ENCODE measurements around the gene ALKBH2. TPM values are rescaled to one million over a fixed set of nuclear protein-coding genes. Genes with fewer than 3 reads are reported as not detected.
A peak's percentile ranks its signal among the peaks of the same experiment; 100 is the strongest.

ALKBH2 gene
- total and polyA plus RNA-seq, 2 of the 8 experiments (the other 6 are each of a cell fraction or from before 2014, with no cell fraction given) = 19.1 to 22.5 TPM

DNA sequence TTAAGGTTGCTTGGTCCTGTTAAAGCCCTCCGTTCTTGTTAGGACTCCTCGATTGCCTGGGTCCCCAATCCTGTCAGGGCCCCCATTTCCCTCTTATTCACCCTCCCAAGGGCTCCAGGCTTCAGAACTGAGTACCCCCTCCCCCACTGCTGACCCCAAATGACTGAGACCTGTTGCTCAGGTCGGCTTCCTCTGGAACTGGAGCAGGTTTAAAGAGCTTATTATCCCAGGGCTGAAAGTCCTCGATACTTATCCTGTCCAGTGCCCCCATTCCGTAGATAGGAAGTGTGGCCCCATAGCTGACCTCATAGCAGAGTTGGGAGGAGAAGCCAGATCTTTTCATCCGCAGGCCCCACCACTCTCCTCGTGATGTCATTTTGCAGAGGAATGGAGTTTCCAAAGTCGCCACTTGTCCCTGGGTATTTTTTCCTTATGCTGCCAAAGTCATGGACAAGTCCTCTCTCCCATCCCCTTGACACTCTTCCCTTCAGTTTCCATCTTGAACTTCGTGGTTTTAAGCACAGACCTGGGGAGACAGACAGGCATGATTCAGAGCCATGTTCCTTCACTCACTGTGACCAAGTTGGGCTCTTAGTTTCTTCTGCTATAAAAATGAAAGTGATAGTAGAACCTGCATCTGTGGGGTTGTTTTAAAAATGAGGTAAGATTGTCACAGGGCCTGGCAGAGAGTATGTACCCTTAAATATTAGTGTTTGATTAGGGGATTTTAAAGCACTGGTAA, 39.7 kb downstream of the ALKBH2 start:
- Histone ChIP-seq H2AK5ac (ENCODE audit: low read depth, low read length) (no peak overlapping the region), H2BK120ac (replicated peaks; ENCODE audit: low read depth, low read length) (no peak overlapping the region), H3K36me3 (ENCODE audit: control insufficient read depth in 2 of 4, insufficient read depth in 4 of 4, low read length in 3 of 4) (no peaks in the 10 kb centered on the region), H2BK5ac (ENCODE audit: low read depth, low read length) (no peak overlapping the region), H4K91ac (replicated peaks; ENCODE audit: insufficient read length, low read length) (no peak overlapping the region), H3K9me3 (ENCODE audit: insufficient read depth in 2 of 2, low read depth in 1 of 2, low read length in 1 of 2) (no peaks in the 10 kb centered on the region), H3K23ac (ENCODE audit: insufficient read length) (no peak overlapping the region), H2BK20ac (ENCODE audit: low read length) (no peak overlapping the region), H3K14ac (ENCODE audit: insufficient read length) (no peak overlapping the region), H2AFZ (ENCODE audit: low read length) (0 out of 2 replicates have a peak overlapping the region, but pooled peaks have one; percentile 63), H3K27ac (ENCODE audit: low read depth, low read length) (no peak overlapping the region), H3K79me2 (ENCODE audit: control insufficient read depth in 1 of 2, insufficient read depth in 2 of 2, low read length in 2 of 2) (no peaks in the 10 kb centered on the region), H3K4me2 (ENCODE audit: insufficient read depth in 1 of 2, low read depth in 2 of 2, low read length in 2 of 2) (peak overlapping the region; percentile 91), H3K4me3 (ENCODE audit: extremely low read depth in 1 of 4, insufficient read depth in 2 of 4, low read depth in 3 of 4, low read length in 4 of 4) (peak overlapping the region; percentile 78 to 95 (median 88); a peak in 7 of 8 replicates), H3K56ac (replicated peaks; ENCODE audit: insufficient read length, low read depth, low read length) (no peak overlapping the region), H3K4ac (replicated peaks; ENCODE audit: insufficient read length, low read depth, low read length) (no peak overlapping the region), H3K79me1 (ENCODE audit: low read depth, low read length) (no peaks in the 10 kb centered on the region), H4K20me1 (replicated peaks in 1 of 2; ENCODE audit: control insufficient read depth in 1 of 2, insufficient read depth in 2 of 2, low read length in 2 of 2) (no peaks in the 10 kb centered on the region), H4K5ac (ENCODE audit: insufficient read length, low read depth, low read length) (no peak overlapping the region), H3K4me1 (replicated peaks in 1 of 4; ENCODE audit: control insufficient read depth in 3 of 4, insufficient read depth in 4 of 4, low read length in 3 of 4) (no peaks in the 10 kb centered on the region; a peak in 1 of 7 replicates), H4K8ac (ENCODE audit: extremely low read depth, insufficient read depth, low read length) (no peak overlapping the region; the same call in 1 of the 2 replicates), H2BK15ac (ENCODE audit: low read length) (no peak overlapping the region), H3K27me3 (replicated peaks in 1 of 4; ENCODE audit: control insufficient read depth in 3 of 4, extremely low read depth in 1 of 4, insufficient read depth in 3 of 4, low read length in 3 of 4) (no peaks in the 10 kb centered on the region), H3K18ac (ENCODE audit: extremely low read depth, low read length) (no peak overlapping the region), H3K23me2 (ENCODE audit: low read depth, low read length) (no peaks in the 10 kb centered on the region), H3K9ac (replicated peaks in 1 of 4; ENCODE audit: extremely low read depth in 1 of 4, low read depth in 3 of 4, low read length in 3 of 4) (peak overlapping the region in 1 of 4 experiments; percentile 37; a peak in 2 of 7 replicates), H2BK12ac (ENCODE audit: low read depth, low read length) (no peak overlapping the region)
- no peak for FAIRE-seq
- no peak for TF ChIP-seq CHD1 (IDR thresholded peaks at IDR 0.05; ENCODE audit: low read depth, low read length)
- WGBS, 2 experiments (ENCODE audit: extremely low coverage in 1 of 2, insufficient coverage in 1 of 2, insufficient read length in 1 of 2, insufficient replicate concordance in 2 of 2, low coverage in 1 of 2, low lambda C conversion rate in 2 of 2, missing lambda C conversion rate in 1 of 2) = 56% methylated on average over 9 of the region's 9 CpGs; no CpG with 5 or more reads in 1 of the 2 experiments
- ChIA-PET POLR2A (ENCODE audit: partially characterized antibody) (interaction anchor here (1.5 kb wide), 1 partner anchor 42 kb away, joined by 4 read pairs; no protein-coding TSS in a partner anchor), CTCF (ENCODE audit: partially characterized antibody) (interaction anchor here (1.0 to 1.9 kb wide), 3 partner anchors 14 to 210 kb away, joined by 3 to 6 read pairs (median 5); no protein-coding TSS in a partner anchor)
- no peak for DNase-seq (ENCODE audit: low read depth in 1 of 2, low spot score in 2 of 2)

Data from H1 (cell line).